ENCODE data around the gene ATP7B. TPM values are rescaled to one million over a fixed set of nuclear protein-coding genes. Genes with fewer than 3 reads are reported as not detected.

Gene ATP7B
- total and polyA plus RNA-seq, 3 experiments from 2014 or later = 0.18 to 1.2 (median 1.1) TPM

DNA sequence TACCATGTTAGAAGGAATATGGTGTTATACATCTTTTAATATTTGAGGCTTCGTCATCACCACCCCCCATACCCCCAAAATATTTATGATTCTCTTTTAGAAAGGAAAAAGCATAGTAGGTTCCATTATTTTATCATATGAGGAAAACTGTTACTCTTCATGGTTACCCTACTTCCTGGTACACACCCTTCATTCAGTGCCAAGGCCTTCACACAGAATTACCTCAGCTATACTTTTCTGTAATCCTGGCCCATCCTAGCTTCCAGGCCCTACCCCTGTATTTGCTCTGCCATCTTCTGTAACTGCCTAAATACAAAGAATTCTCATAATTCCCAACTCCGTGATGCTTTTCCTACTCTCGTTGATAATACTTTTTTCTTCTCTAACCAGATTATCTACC, 8.9 kb upstream of the ATP7B start:
- H3K27ac Mint-ChIP-seq = no peak overlapping the region
- no peaks in the 10 kb centered on the region for H3K4me1 ChIP-seq (ENCODE audit: insufficient read depth, low read length)
- ChIA-PET POLR2A (no interaction called here), CTCF (no interaction called here)
- no peak overlapping the region for H3K4me3 ChIP-seq (ENCODE audit: low read length)
- no peaks in the 10 kb centered on the region for H3K9me3 ChIP-seq (ENCODE audit: low read length)
- peaks cover 26 to 60% (median 44%) of the 10 kb centered on the region in 3 donors for H3K4me1 Mint-ChIP-seq
- peaks cover 23% of the 10 kb centered on the region for H3K36me3 ChIP-seq (ENCODE audit: insufficient read depth, low read length)
- peaks cover 26 to 81% (median 38%) of the 10 kb centered on the region in 3 donors for H3K36me3 Mint-ChIP-seq
- H3K27me3 Mint-ChIP-seq = no peaks in the 10 kb centered on the region
- H3K4me3 Mint-ChIP-seq = no peak overlapping the region
- no peak overlapping the region for H3K27ac ChIP-seq (ENCODE audit: low read depth, low read length)
- no peaks in the 10 kb centered on the region for H3K27me3 ChIP-seq (ENCODE audit: insufficient read depth, low read length, poor library complexity, severe bottlenecking)
- H3K9me3 Mint-ChIP-seq = no peaks in the 10 kb centered on the region
- DNase-seq = no peak

DNA sequence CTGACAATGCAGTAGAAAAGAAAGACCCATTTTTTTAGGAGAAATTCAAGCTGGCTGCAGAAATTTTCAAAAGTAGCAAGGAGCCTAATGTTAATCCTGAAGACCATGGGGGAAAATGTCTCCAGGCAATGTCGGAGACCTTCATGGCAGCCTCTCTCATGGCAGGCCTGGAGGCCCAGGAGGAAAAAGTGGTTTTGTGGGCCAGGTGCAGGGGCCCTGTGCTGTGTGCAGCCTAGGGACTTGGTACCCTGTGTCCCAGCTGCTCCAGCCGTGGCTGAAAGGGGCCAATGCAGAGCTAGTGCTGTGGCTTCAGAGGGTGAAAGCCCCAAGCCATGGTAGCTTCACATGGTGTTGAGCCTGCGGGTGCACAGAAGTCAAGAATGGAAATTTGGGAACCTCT, 5.0 kb upstream of the ATP7B start:
- H3K4me1 ChIP-seq (ENCODE audit: insufficient read depth, low read length) = peaks cover 11% of the 10 kb centered on the region
- no peaks in the 10 kb centered on the region for H3K9me3 ChIP-seq (ENCODE audit: low read length)
- peaks cover 9 to 62% (median 22%) of the 10 kb centered on the region in 3 donors for H3K36me3 Mint-ChIP-seq
- no peak overlapping the region for H3K4me3 ChIP-seq (ENCODE audit: low read length)
- peak overlapping the region in 1 of 7 donors; percentile 41 for H3K4me3 Mint-ChIP-seq
- peaks cover 9% of the 10 kb centered on the region for H3K36me3 ChIP-seq (ENCODE audit: insufficient read depth, low read length)
- no peaks in the 10 kb centered on the region for H3K9me3 Mint-ChIP-seq
- H3K27me3 ChIP-seq (ENCODE audit: insufficient read depth, low read length, poor library complexity, severe bottlenecking) = no peaks in the 10 kb centered on the region
- peaks cover 0 to under 1% of the 10 kb centered on the region in 2 donors for H3K27me3 Mint-ChIP-seq
- CTCF ChIA-PET = no interaction called here
- H3K27ac Mint-ChIP-seq = no peak overlapping the region
- peaks cover 34 to 64% (median 56%) of the 10 kb centered on the region in 3 donors for H3K4me1 Mint-ChIP-seq
- H3K27ac ChIP-seq (ENCODE audit: low read depth, low read length) = no peak overlapping the region
- no peak for DNase-seq
- POLR2A ChIA-PET = no interaction called here

DNA sequence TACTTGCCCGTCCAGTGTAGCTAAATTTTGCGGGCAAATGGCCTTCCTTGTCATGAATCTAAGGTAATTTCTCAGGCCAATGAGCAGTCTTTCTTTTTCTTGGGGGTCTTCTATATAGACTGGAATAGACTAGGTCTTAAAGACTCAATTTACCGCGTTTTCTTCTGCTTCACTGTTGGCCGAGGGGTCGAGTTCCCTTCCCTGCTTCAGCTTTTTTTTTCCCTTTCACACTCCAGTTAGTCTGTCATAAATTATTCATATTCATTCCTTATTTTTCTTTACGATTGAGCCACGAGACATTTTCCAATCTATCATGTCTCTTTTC, 1.2 kb upstream of the ATP7B start:
- Mint-ChIP-seq H3K4me1 (peaks cover 25 to 52% (median 37%) of the 10 kb centered on the region in 3 donors), H3K9me3 (no peaks in the 10 kb centered on the region), H3K4me3 (peak overlapping the region; percentile 96 to 100 (median 99)), H3K36me3 (peaks cover 0 to 27% (median 6%) of the 10 kb centered on the region in 3 donors), H3K27ac (peak overlapping the region; percentile 50 to 99 (median 94)), H3K27me3 (peaks cover 10 to 31% of the 10 kb centered on the region in 2 donors)
- Histone ChIP-seq H3K27ac (ENCODE audit: low read depth, low read length) (peak overlapping the region; percentile 64), H3K4me3 (ENCODE audit: low read length) (peak overlapping the region; percentile 93), H3K36me3 (ENCODE audit: insufficient read depth, low read length) (no peaks in the 10 kb centered on the region), H3K4me1 (ENCODE audit: insufficient read depth, low read length) (peaks cover 19% of the 10 kb centered on the region), H3K27me3 (ENCODE audit: insufficient read depth, low read length, poor library complexity, severe bottlenecking) (peaks cover 4% of the 10 kb centered on the region), H3K9me3 (ENCODE audit: low read length) (no peaks in the 10 kb centered on the region)
- ChIA-PET POLR2A (interaction anchor here (0.6 to 1.1 kb wide), 4 partner anchors 9 to 559 kb away, joined by 3 to 4 read pairs (median 4); partner anchors contain the start of gene NEK3), CTCF (interaction anchor here (0.7 to 1.9 kb wide), 7 partner anchors 9 to 438 kb away, joined by 3 to 5 read pairs (median 5); no protein-coding TSS in a partner anchor)
- no peak for DNase-seq

DNA sequence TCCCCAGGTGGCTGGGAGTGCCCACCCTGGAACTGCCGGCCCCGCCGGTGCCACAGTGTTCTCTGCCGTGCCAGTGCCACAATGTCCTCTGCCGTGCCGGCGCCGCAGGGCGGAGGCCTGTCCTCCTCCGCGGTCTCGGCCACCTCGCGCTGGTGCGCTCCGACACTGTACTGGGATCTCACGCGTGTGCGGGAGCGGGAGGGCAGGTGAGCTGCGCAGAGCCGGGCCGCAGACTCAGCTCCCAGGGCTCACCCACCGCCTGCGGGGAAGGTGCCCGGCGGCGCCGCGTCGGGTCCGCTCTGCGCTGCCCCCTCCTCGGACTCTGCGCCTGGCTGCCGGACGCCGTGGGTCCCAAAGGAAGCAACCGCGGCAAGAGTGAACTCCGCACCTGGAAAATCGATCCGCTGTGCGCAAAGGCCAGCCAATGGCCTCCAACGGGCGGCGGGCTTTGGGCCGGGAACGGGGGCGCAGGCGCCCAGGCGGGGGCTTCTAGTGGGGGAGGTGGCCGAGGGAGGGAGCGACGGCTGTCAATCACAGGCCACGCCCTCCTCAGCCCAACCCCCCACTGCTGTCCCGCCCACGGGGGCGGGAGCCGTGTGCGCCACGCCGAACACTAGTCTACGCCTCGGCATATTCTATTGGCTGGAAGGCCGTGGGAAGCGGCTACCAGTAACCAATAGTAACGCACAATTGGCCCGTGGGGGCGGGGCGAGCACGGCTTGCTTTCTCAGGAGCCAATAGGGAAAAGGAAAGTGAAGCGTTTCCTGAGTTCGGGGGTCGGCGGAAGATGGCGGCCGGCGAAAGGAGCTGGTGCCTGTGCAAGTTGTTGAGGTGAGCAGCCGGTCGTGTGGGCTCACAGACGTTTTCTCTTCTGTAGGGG, 622 bp upstream of the ATP7B start, which contains the start of gene ALG11:
Gene ALG11 (plus strand): TSS at position 767 of the 880 bp plus-strand sequence. CDS start 21 bp downstream, at position 788.
- H3K4me3 ChIP-seq (ENCODE audit: low read length) = peak within 1 kb of the TSS; percentile 93
- peak within 1 kb of the TSS; percentile 50 to 99 (median 94) for H3K27ac Mint-ChIP-seq
- peaks cover 0 to 22% (median 5%) of the 10 kb centered on the region in 3 donors for H3K36me3 Mint-ChIP-seq
- peak within 1 kb of the TSS; percentile 69 for H3K27ac ChIP-seq (ENCODE audit: low read depth, low read length)
- no peaks in the 10 kb centered on the region for H3K36me3 ChIP-seq (ENCODE audit: insufficient read depth, low read length)
- ChIA-PET POLR2A (interaction anchor here (0.6 to 1.1 kb wide), 4 partner anchors 10 to 559 kb away, joined by 3 to 4 read pairs (median 4); partner anchors contain the start of gene NEK3), CTCF (interaction anchor here (0.7 to 1.9 kb wide), 7 partner anchors 9 to 439 kb away, joined by 3 to 5 read pairs (median 5); no protein-coding TSS in a partner anchor)
- no peaks in the 10 kb centered on the region for H3K9me3 ChIP-seq (ENCODE audit: low read length)
- H3K27me3 Mint-ChIP-seq = peaks cover 10 to 34% of the 10 kb centered on the region in 2 donors
- peaks cover 24 to 46% (median 32%) of the 10 kb centered on the region in 3 donors for H3K4me1 Mint-ChIP-seq
- peaks cover 19% of the 10 kb centered on the region for H3K4me1 ChIP-seq (ENCODE audit: insufficient read depth, low read length)
- H3K4me3 Mint-ChIP-seq = peak within 1 kb of the TSS; percentile 96 to 100 (median 99)
- no peaks in the 10 kb centered on the region for H3K9me3 Mint-ChIP-seq
- peak; percentile 99 to 100 (median 99) for DNase-seq
- H3K27me3 ChIP-seq (ENCODE audit: insufficient read depth, low read length, poor library complexity, severe bottlenecking) = peaks cover 4% of the 10 kb centered on the region

DNA sequence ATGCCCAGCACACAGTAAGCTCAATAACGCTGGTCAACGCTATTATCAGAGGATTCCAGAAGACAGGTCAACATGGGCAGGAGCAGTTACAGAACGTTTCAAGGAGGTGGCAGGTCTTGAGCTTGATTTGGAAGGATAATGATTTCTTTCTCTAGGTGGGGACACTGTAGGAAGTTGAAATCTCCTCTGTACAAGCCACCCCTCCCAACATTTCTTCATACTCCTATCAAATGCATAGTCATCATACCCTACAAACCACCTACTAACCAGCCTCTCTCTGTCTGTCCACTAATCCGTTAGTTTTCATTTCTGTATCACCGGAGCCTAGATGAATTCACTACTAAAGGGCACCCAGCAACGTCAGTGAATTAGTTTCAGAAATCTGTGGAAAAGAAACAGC, 1.3 kb downstream of the ATP7B start:
- H3K27me3 Mint-ChIP-seq = peaks cover 10 to 34% of the 10 kb centered on the region in 2 donors
- DNase-seq = no peak
- Histone ChIP-seq H3K4me1 (ENCODE audit: insufficient read depth, low read length) (peaks cover 19% of the 10 kb centered on the region), H3K4me3 (ENCODE audit: low read length) (no peak overlapping the region), H3K27me3 (ENCODE audit: insufficient read depth, low read length, poor library complexity, severe bottlenecking) (peaks cover 4% of the 10 kb centered on the region), H3K9me3 (ENCODE audit: low read length) (no peaks in the 10 kb centered on the region), H3K27ac (ENCODE audit: low read depth, low read length) (peak overlapping the region; percentile 12), H3K36me3 (ENCODE audit: insufficient read depth, low read length) (no peaks in the 10 kb centered on the region)
- H3K27ac Mint-ChIP-seq = peak overlapping the region in 2 of 8 donors; percentile 32 to 40
- no peaks in the 10 kb centered on the region for H3K9me3 Mint-ChIP-seq
- ChIA-PET POLR2A (no interaction called here), CTCF (no interaction called here)
- H3K4me3 Mint-ChIP-seq = peak overlapping the region in 6 of 7 donors; percentile 13 to 100 (median 41)
- peaks cover 18 to 28% (median 25%) of the 10 kb centered on the region in 3 donors for H3K4me1 Mint-ChIP-seq
- H3K36me3 Mint-ChIP-seq = peaks cover 0 to 9% (median 0%) of the 10 kb centered on the region in 3 donors

DNA sequence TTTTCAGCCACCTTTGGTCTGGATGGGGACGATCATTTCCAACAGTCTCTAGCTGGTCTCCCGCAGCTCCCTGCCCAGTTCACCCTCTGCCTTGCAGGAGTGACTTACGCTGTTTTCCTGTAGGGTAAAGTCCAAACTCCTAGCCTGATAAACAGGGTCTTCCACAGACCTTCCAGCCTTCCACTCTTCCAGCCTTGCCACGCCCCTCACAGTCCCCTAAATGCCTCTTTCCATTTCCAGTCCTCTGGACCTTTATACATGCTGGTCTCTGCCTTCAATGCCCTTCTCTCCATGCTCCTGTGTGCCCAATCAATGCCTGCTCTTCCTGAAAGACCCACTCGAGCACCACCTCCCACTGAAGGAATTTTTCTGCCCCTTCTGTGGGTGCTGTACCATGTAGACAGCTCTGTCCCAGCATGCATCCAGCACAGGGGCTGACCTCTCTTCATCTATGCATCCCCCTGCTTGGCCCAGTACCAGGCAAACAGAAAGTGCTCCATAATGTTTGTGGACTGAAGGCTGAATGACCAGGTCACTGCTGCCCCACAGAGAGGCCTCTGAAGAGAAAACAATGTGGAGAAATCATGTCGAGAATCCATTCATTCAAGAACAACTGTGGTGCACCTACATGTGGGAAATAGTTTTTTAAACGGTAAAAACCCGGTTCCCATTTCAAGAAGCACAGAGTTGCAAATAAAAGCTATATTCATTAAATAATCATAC, 4.6 kb downstream of the ATP7B start:
- Mint-ChIP-seq H3K27ac (no peak overlapping the region), H3K4me3 (no peak overlapping the region), H3K9me3 (no peaks in the 10 kb centered on the region), H3K27me3 (peaks cover 10 to 34% of the 10 kb centered on the region in 2 donors), H3K4me1 (peaks cover 7 to 13% (median 9%) of the 10 kb centered on the region in 3 donors), H3K36me3 (no peaks in the 10 kb centered on the region)
- ChIA-PET POLR2A (no interaction called here), CTCF (interaction anchor here (1.1 kb wide), 1 partner anchor 444 kb away, joined by 3 read pairs; the partner anchor contains the start of gene VPS36)
- Histone ChIP-seq H3K4me1 (ENCODE audit: insufficient read depth, low read length) (peaks cover 8% of the 10 kb centered on the region), H3K27me3 (ENCODE audit: insufficient read depth, low read length, poor library complexity, severe bottlenecking) (peaks cover 4% of the 10 kb centered on the region), H3K4me3 (ENCODE audit: low read length) (no peak overlapping the region), H3K36me3 (ENCODE audit: insufficient read depth, low read length) (no peaks in the 10 kb centered on the region), H3K27ac (ENCODE audit: low read depth, low read length) (no peak overlapping the region), H3K9me3 (ENCODE audit: low read length) (no peaks in the 10 kb centered on the region)
- no peak for DNase-seq

DNA sequence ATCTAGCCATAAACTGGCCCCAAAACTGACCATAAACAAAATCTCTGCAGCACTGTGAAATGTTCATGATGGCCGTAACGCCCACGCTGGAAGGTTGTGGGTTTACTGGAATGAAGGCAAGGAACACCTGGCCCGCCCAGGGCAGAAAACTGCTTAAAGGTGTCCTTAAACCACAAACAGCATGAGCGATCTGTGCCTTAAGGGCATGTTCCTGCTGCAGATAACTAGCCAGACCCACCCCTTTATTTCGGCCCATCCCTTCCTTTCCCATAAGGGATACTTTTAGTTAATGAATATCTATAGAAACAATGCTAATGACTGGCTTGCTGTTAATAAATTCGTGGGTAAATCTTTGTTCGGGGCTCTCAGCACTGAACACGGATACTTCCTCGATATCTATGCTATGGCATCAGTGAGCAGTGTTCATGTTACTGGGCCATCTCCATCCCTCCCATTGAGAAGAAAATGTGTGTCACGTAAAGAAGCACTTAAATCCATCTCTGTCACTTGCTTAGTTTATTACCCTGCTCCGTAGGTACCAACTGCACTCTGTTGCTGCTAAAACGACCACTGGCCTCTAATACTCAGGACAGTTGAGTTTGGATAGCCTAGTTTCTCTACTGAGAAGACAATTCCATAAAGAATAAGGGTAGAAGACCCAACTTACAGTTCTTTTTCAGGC, 5.3 kb downstream of the ATP7B start:
- no peaks in the 10 kb centered on the region for H3K9me3 Mint-ChIP-seq

More for the DNA sequence above, 5.3 kb downstream of the ATP7B start:
- ChIA-PET POLR2A (no interaction called here), CTCF (interaction anchor here (1.1 kb wide), 1 partner anchor 445 kb away, joined by 3 read pairs; the partner anchor contains the start of gene VPS36)
- Histone ChIP-seq H3K4me1 (ENCODE audit: insufficient read depth, low read length) (peaks cover 6% of the 10 kb centered on the region), H3K9me3 (ENCODE audit: low read length) (no peaks in the 10 kb centered on the region), H3K4me3 (ENCODE audit: low read length) (no peak overlapping the region), H3K36me3 (ENCODE audit: insufficient read depth, low read length) (no peaks in the 10 kb centered on the region), H3K27ac (ENCODE audit: low read depth, low read length) (no peak overlapping the region), H3K27me3 (ENCODE audit: insufficient read depth, low read length, poor library complexity, severe bottlenecking) (peaks cover 4% of the 10 kb centered on the region)
- no peak for DNase-seq
- no peak overlapping the region for H3K4me3 Mint-ChIP-seq
- peaks cover 4 to 10% (median 5%) of the 10 kb centered on the region in 3 donors for H3K4me1 Mint-ChIP-seq
- peaks cover 10 to 36% of the 10 kb centered on the region in 2 donors for H3K27me3 Mint-ChIP-seq
- H3K27ac Mint-ChIP-seq = no peak overlapping the region
- H3K36me3 Mint-ChIP-seq = no peaks in the 10 kb centered on the region
